GM18907 (cell line): ENCODE results near the gene PACRG.

Experiments used
- ATAC-seq: cut with Tn5 transposase; IDR thresholded peaks from one replicate; pipeline ENCODE4 v1.9.1; 2021; ENCODE audit warnings: mild to moderate bottlenecking, moderate library complexity; ENCODE audit not compliant: unreplicated experiment

The PACRG gene

GRCh38 chr6:163340201-163340887 is 612.6 kb downstream of the PACRG start:
- ATAC-seq, result no peak

DNA sequence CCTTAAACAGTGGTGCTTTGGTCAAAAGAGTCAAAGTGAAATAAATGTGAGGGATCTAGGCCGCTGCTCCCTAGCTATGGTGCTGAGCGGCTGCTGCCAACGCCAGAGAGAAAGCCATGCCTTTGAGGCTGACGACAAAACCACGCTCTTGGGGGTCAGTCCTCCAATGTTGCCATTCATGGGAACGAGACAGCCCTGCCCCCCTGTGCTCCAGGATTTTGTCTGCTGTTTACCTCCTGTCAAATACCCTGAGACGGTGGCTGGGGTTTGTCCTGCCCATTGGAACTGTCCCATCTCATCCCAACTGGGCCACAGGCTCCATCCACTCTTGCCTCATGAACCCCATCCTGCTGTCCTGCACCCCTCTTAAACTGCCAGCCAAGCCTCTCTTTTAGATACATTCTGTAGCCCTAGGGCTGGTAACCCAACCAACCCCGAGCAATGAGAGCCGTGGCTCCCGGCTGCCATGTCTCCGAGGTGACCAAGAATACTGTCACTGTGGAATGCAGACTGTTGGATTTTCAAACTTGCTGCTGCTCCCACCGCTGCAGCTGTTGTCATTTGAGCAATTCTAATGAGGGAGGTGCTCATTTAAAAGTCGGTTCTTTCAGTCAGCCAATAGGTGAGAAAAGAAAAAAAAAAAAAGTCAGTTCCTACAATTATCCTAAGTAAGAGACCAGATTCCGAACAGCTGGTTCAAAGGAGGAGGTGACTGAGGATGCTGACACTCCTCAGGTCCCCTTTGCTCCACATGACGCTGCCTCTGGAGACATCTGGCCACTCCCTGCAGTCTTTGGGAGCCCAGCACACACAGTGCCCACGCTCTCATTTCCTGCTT is 613.7 kb downstream of the PACRG start:
- ATAC-seq, result no peak

GRCh38 chr6:163342571-163343539 is 615.1 kb downstream of the PACRG start:
- no peak for ATAC-seq

DNA sequence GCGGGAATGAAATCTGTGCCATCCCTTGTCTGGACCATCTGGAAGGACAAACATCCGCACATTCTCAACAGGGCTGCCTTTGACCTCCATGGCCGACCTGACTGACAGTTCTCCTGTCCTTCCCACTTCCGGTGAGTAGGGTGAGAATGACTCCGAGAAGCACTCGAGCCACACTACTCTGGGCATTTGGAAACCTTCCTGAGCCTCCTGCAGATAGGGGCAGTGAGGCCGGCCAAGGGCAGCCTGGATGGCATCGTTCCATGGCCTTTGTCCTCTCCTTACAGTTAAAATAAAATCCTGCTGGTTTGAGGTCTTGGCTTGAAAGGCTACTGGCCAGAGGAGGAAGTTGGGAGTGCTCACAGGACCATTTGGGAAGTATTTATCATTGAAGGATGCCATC is 615.8 kb downstream of the PACRG start:
- no peak for ATAC-seq

DNA sequence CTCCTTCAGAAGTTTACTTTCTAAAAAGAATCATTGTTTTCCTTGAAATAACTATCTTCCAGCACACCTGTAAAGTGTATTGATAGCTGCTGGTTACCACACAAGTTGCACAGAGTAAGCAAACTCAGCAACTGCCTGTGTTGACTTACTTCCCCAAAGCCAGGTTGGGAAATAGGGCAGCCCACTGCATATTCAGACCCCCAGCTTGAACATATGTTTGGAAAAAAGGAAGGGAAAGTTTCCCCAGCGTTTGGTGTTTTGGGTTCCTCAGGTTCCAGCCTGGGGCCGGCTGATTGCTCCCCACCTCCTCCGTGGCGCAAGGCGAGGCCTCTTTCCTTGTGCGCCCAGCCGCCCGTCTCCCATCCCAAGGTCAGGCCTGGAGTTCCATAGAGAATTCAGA is 616.6 kb downstream of the PACRG start:
- ATAC-seq, result no peak

DNA sequence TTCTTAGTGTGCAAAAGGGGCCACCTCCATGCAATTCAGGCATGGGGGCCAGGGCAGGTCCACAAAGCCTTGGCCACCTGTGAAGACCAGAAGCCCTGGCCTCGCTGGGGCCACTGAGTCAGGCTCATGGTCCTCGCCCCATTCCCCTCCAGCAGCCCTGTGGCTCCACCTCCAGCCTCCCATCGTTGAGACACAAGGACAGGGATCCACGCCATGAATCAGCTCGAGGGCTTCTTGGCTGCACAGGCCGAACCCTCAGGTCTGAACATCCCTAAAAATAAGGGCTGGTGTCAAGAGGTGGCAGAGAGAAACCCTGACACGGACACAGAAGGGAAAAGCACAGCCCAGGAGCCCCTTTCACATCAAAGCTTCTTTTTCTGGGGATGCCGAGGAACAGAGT is 618.2 kb downstream of the PACRG start:
- no peak for ATAC-seq

DNA sequence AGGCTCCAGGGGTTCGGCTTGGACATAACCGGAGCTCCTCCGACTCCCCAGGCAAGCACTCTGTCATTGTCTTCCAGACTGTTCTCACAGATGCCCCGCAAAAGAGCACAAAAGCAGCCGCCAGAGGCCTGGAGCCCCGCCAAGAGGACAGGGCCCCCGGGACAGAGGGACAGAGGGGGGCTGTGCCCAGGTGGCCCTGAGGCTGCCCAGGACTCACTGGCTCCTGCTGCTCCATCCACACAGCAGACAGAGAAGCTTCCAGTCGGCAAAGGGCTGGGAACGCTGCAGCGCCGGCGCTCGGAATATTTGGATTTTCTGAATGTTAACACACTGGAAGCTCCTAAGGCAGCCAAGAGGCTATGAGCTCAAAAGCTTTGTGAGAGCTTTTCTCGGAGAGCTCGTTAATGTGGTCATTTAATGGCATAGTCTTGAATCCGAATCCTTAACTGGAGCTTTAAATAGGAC is 618.8 kb downstream of the PACRG start:
- no peak for ATAC-seq

DNA sequence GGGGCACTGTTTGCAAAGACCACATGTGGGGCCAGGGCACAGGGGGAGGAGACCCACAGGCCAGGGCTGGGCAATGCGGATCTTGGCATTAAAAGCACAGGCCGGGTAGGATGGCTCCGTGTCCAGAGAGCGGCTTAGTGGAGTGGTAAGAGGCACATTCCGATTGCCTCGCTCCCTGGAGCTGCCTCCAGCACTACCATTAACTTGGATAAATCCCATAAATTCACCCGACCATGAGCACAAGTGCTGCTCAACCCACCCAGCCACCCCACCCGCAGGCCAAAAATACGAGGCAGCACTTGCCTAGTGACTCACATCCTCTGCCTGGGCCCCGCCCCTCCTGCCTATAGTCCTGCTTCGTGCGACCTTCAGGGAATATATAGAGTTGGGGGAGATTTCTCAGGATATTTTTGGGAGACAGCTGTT is 619.3 kb downstream of the PACRG start:
- ATAC-seq, result no peak

- no peak for ATAC-seq
Observed at GRCh38 chr6:163348789-163349680, 621.3 kb downstream of the PACRG start.

DNA sequence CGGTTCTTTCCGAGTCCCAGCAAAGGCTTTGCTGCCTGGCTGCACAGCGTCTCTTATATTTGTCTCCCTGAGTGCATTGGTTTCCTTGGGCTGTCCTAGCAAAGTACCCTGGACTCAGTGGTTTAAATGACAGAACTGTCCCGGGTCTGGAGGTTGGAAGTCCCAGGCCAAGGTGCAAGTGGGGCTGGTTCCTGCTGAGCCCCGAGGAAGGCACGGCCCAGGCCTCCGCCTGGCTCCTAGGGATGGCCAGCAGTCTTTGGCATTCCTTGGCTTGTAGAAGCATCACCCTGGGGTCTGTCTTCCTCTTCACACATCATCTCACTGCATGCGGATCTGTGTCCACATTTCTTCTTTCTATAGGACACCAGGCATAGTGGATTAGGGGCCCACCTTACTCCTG is 621.9 kb downstream of the PACRG start:
- no peak for ATAC-seq

DNA sequence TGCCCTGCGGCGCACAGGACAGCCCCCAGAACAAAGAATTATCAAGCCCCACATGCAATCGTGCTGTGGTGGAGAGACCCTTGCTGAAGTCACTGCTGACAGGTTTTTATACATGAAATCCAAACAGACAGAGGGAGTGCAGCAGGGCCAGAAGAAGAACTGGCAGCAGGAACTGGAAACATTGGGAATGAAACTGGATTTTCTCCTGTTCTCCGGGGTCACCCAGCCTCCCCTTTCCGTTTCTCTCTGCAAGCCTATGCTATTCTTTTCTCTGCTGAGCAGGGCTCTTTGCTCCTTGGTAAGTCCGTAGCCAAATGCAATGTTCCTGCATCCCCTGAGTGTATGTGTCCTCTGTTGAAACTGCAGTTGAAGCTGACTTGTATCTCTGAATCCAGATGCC is 623.2 kb downstream of the PACRG start:
- ATAC-seq, result no peak

- no peak for ATAC-seq
Observed at GRCh38 chr6:163352011-163352685, 624.4 kb downstream of the PACRG start.

DNA sequence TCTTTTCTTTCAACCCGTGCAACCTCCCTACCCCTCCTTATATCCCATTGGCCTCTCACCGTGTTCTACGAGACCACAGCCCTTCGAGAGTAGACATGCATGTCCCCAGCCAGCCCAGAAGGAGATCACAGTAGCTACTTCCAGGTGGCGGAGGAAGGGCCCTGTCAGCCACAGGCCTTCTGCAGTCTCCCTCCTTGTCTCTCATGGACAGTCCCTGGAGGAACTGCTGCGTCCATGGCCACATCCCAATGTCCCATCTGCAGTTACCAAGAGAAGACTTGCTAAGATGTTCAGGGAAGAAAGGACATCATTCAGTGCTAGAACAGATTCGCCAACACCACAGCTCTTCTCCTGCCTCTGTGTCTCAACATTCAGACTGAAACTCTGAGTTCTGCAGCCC is 625.2 kb downstream of the PACRG start:
- ATAC-seq, result no peak

DNA sequence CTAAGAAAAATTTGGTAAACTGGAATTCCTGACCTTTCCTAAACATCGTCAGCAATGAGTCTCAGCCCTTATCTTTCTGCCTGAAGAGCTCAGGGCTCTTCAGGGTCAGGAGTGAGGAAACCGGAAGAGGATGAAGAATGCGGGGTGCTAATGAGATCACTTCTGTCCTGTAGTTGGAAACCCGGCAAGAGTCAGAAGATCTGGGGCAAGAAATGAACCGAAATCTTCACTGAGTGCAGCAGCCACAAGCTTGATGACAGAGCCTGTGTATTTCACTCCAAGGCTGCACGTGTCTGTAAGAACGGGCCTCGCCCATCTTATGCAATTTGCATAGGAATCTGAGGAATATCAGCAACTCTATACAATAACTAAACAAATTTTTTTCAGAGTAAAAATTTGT is 626.3 kb downstream of the PACRG start:
- no peak for ATAC-seq

- peak; percentile 75 for ATAC-seq
Observed at GRCh38 chr6:163354761-163355425, 627.1 kb downstream of the PACRG start.

DNA sequence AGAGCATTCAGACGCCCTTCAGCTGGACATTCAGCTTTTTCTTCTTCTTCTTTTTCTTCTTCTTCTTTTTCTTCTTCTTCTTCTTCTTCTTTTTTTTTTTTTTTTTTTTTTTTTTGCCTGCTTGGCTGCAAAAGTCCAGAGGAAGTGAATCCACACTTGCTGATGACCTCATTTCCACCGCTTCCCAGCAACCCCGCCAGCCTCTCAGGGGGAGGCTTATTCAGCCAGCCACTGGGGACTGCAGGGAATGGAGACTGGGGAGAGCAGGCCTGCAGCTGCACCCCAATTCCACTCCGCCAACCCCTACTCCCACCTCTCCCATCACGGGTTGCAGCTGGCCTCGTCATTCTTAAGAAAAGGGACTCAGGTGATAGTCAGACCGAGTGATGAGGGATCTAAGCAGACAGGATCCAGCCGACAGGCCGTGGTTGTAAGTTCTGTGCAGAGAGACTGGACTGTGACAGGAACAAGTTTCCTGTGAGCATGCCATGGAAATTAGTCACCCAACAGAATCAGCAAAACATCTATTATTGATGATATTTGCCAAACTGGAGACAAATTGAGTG is 627.7 kb downstream of the PACRG start:
- ATAC-seq, result no peak

DNA sequence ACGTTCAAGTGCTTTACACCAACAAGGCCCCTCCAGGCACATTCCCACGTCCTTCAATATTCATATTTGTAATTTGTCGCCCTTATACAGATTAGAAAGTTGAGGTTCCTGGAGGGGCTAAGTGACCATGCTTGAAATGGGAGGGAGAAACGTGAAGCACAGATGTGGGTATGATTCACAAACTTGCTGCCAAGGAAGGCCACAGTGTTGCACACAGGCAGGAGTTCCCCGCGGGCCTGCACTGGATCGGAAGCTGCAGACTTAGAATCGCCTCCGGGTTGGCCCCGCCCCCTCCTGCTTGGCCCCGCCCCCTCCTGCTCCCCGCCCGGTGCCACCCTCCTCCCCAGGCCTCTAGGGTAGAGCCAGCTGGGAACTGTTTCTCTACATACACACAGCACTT is 628.5 kb downstream of the PACRG start:
- ATAC-seq, result no peak

DNA sequence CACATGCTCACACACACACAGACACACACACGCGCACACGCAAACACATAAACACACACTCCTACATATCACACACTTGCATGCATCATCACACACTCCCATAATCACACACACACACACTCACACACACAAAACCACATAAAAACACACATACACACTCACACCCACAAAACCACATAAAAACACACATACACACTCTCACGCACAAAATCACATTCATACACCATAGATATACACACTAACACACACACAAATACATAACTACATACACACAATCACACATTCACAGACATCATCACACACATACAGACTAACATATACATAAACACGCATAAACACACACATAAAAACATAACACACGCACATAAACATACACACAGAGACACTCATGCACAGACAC is 629.0 kb downstream of the PACRG start:
- ATAC-seq, result no peak

- ATAC-seq, result no peak
Observed at GRCh38 chr6:163364641-163365040, 636.9 kb downstream of the PACRG start.
